Fibroblast of lung (primary cell): ENCODE data around the gene COL19A1. TPM values are rescaled to one million over a fixed set of nuclear protein-coding genes. Genes with fewer than 3 reads are reported as not detected.

Experiments
- DNase-seq, 2 donors: peaks; one replicate each; pipeline versions ENCODE4 v3.0.0 to v3.0.0-alpha.2; 2010; ENCODE audit warnings: low read depth in 2 of 2
- H2AFZ ChIP-seq: 2 replicates; pipeline ENCODE4 v1.5.1; 2012; ENCODE audit warnings: low read length, control low read depth, inconsistent platforms
- H3K27ac ChIP-seq: 2 replicates; pipeline ENCODE4 v1.5.1; 2011; ENCODE audit warnings: low read length, control low read depth; ENCODE audit not compliant: insufficient read depth
- H3K27me3 ChIP-seq: 2 replicates; pipeline ENCODE4 v1.5.1; 2011; ENCODE audit warnings: mild to moderate bottlenecking, low read length; ENCODE audit not compliant: control insufficient read depth, insufficient read depth
- H3K36me3 ChIP-seq: 2 replicates; pipeline ENCODE4 v1.5.1; 2011; ENCODE audit warnings: low read length; ENCODE audit not compliant: control insufficient read depth, insufficient read depth
- H3K4me1 ChIP-seq: 2 replicates; pipeline ENCODE4 v1.5.1; 2011; ENCODE audit warnings: low read length; ENCODE audit not compliant: control insufficient read depth, insufficient read depth; ENCODE audit errors: extremely low read depth
- H3K4me2 ChIP-seq: 2 replicates; pipeline ENCODE4 v1.5.1; 2011; ENCODE audit warnings: low read length, control low read depth; ENCODE audit not compliant: insufficient read depth; ENCODE audit errors: extremely low read depth
- H3K4me3 ChIP-seq, 4 experiments: fragments of 200-600 bp in 1 of 4; sonication (generic) in 1 of 4; replicated peaks in 1 of 4; 2 replicates each; pipeline ENCODE4 v1.5.1; 2011 to 2016; ENCODE audit warnings: low read length in 4 of 4, low read depth in 3 of 4, mild to moderate bottlenecking in 3 of 4, control low read depth in 2 of 4, inconsistent platforms in 1 of 4, mixed read lengths in 1 of 4; ENCODE audit not compliant: insufficient read depth in 1 of 4; ENCODE audit errors: control extremely low read depth in 1 of 4
- H3K79me2 ChIP-seq: 2 replicates; pipeline ENCODE4 v1.5.1; 2012; ENCODE audit warnings: mild to moderate bottlenecking, low read length, inconsistent platforms; ENCODE audit not compliant: control insufficient read depth, insufficient read depth
- H3K9ac ChIP-seq: 2 replicates; pipeline ENCODE4 v1.5.1; 2011; ENCODE audit warnings: mild to moderate bottlenecking, low read length, control low read depth; ENCODE audit not compliant: insufficient read depth
- H3K9me3 ChIP-seq: 2 replicates; pipeline ENCODE4 v1.5.1; 2012; ENCODE audit warnings: low read depth, low read length; ENCODE audit not compliant: control insufficient read depth, insufficient read depth
- H4K20me1 ChIP-seq: 2 replicates; pipeline ENCODE4 v1.5.1; 2011; ENCODE audit warnings: low read length; ENCODE audit not compliant: control insufficient read depth, insufficient read depth; ENCODE audit errors: extremely low read depth
- EZH2 ChIP-seq: IDR thresholded peaks from 2 replicates; pipeline ENCODE4 v1.5.1; 2012; ENCODE audit warnings: low read length, control low read depth, mild to moderate bottlenecking; ENCODE audit errors: missing control alignments
- polyA plus RNA-seq, 2 donors: library from polyadenylated mRNA; depleted of rRNA in 1 of 2; stranded (reverse) in 1 of 2; unstranded in 1 of 2; fragments of >200 nt; gene quantifications; 2 replicates each; pipeline ENCODE4 v1.2.1, GENCODE V29; 2011 to 2012; ENCODE audit warnings: missing spikeins in 1 of 2
- total RNA-seq: library from RNA; depleted of rRNA; stranded (reverse); fragments of >200 nt; gene quantifications from 2 replicates; pipeline ENCODE4 v1.2.1, GENCODE V29; 2014
- TF ChIP-seq, protein P1 (sequence below), 2 donors: IDR thresholded peaks in 1 of 2; conservative IDR thresholded peaks in 1 of 2; 1 replicate in 1 of 2; 2 replicates in 1 of 2; pipeline ENCODE4 v1.5.1; 2011 to 2012; ENCODE audit warnings: low read length in 2 of 2, control low read depth in 1 of 2, inconsistent platforms in 1 of 2, low read depth in 1 of 2, mild to moderate bottlenecking in 1 of 2

COL19A1 gene
- total and polyA plus RNA-seq, 2 donors (not counting 1 experiment from before 2014, with no cell fraction given) = 0.01 TPM; not detected in 1

DNA sequence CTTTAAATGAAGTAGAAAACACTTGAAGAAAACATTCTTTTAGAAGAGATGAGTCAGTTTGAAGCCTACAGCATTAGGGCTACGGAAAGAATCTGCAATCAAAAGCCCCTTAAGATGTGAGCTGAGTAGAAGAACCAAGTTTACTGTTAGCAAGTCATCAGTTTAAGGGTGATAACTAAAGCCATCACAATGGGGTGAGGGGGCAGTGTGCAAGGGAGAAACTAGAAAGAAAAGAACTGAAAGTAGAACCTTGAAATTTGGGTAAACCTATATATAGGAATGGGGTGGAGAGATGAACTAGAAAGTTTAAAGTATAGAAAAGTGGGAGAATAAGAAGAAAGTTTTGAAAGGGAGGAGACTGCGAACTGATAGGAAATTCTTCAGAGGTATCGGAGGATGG lies 212.9 kb downstream of the COL19A1 start:
- H3K4me3 ChIP-seq = no peak overlapping the region
- H3K36me3 ChIP-seq = no peaks in the 10 kb centered on the region
- no peaks in the 10 kb centered on the region for H3K9me3 ChIP-seq
- no peak overlapping the region for H3K27ac ChIP-seq
- no peak overlapping the region for H3K4me2 ChIP-seq
- H3K27me3 ChIP-seq = no peaks in the 10 kb centered on the region
- no peak for DNase-seq
- H3K79me2 ChIP-seq = no peaks in the 10 kb centered on the region
- H2AFZ ChIP-seq = no peak overlapping the region
- H3K9ac ChIP-seq = no peak overlapping the region
- TF ChIP-seq, protein P1, sequence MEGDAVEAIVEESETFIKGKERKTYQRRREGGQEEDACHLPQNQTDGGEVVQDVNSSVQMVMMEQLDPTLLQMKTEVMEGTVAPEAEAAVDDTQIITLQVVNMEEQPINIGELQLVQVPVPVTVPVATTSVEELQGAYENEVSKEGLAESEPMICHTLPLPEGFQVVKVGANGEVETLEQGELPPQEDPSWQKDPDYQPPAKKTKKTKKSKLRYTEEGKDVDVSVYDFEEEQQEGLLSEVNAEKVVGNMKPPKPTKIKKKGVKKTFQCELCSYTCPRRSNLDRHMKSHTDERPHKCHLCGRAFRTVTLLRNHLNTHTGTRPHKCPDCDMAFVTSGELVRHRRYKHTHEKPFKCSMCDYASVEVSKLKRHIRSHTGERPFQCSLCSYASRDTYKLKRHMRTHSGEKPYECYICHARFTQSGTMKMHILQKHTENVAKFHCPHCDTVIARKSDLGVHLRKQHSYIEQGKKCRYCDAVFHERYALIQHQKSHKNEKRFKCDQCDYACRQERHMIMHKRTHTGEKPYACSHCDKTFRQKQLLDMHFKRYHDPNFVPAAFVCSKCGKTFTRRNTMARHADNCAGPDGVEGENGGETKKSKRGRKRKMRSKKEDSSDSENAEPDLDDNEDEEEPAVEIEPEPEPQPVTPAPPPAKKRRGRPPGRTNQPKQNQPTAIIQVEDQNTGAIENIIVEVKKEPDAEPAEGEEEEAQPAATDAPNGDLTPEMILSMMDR (conservative IDR thresholded peaks at IDR 0.05 in 1 of 2, IDR thresholded peaks at IDR 0.05 in 1 of 2; ENCODE audit: low read depth in 1 of 2, low read length in 2 of 2) = no peak
- no peak for TF ChIP-seq EZH2
- no peaks in the 10 kb centered on the region for H4K20me1 ChIP-seq
- H3K4me1 ChIP-seq = no peaks in the 10 kb centered on the region

DNA sequence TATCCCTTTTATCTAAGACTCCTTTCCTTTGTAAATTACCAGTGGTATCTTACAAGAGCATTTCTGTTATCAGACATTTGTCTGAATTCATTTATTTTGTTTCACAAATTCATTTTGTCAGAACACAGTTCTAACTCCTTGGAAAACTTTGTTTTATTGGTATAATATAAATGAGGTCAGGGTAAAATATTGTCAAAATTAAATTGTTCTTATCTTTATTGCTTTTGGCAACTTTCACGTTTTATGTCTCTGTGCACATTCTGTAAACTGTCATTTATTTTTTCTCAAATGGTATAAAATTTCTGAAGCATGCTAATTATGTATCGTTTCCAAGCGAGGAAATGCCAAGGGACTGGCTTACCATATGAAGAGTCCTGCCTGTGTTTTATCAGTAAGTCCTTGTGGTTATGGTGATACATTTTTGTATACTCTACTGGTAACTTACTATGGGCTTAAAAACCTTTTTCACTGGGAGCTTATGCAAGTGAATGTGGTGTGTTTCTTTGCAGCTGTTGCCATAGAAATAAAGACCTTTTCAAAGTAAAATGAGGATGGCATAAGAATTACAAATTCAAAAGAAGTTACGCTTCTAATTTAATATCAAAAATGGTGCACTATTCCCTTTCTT lies 214.2 kb downstream of the COL19A1 start:
- no peak overlapping the region for H3K4me2 ChIP-seq
- H3K36me3 ChIP-seq = no peaks in the 10 kb centered on the region
- H4K20me1 ChIP-seq = no peaks in the 10 kb centered on the region
- TF ChIP-seq, protein P1 (conservative IDR thresholded peaks at IDR 0.05 in 1 of 2, IDR thresholded peaks at IDR 0.05 in 1 of 2; ENCODE audit: low read depth in 1 of 2, low read length in 2 of 2) = no peak
- TF ChIP-seq EZH2 = no peak
- no peaks in the 10 kb centered on the region for H3K9me3 ChIP-seq
- H3K27ac ChIP-seq = no peak overlapping the region
- H3K4me3 ChIP-seq = no peak overlapping the region
- H3K4me1 ChIP-seq = no peaks in the 10 kb centered on the region
- no peak for DNase-seq
- H2AFZ ChIP-seq = no peak overlapping the region
- H3K27me3 ChIP-seq = no peaks in the 10 kb centered on the region
- no peak overlapping the region for H3K9ac ChIP-seq
- no peaks in the 10 kb centered on the region for H3K79me2 ChIP-seq

DNA sequence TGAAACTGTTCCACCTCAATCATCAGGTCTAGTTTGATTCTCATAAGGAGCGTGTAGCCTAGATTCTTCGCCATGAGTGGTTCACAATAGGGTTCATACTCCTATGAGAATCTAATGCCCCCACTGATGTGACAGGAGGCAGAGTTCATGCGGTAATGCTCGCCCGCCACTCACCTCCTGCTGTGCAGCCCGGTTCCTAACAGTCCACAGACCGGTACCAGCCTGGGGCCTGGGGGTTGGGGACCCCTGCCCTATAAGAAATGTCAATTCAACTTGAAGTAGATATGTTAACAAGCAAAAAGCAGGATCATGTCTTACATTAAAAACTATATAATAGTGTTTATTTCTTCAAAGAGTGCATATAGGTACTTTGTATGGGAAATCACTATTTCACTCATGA lies 216.5 kb downstream of the COL19A1 start:
- no peak overlapping the region for H3K4me3 ChIP-seq
- no peaks in the 10 kb centered on the region for H3K27me3 ChIP-seq
- no peaks in the 10 kb centered on the region for H4K20me1 ChIP-seq
- H3K79me2 ChIP-seq = no peaks in the 10 kb centered on the region
- H3K36me3 ChIP-seq = no peaks in the 10 kb centered on the region
- no peaks in the 10 kb centered on the region for H3K4me1 ChIP-seq
- no peak for TF ChIP-seq EZH2
- TF ChIP-seq, protein P1 (conservative IDR thresholded peaks at IDR 0.05 in 1 of 2, IDR thresholded peaks at IDR 0.05 in 1 of 2; ENCODE audit: low read depth in 1 of 2, low read length in 2 of 2) = no peak
- no peak overlapping the region for H3K27ac ChIP-seq
- no peaks in the 10 kb centered on the region for H3K9me3 ChIP-seq
- H3K4me2 ChIP-seq = no peak overlapping the region
- no peak for DNase-seq
- no peak overlapping the region for H2AFZ ChIP-seq
- H3K9ac ChIP-seq = no peak overlapping the region
